ENCODE measurements around the gene RPIA.
"Not testable (repeated sequence)": the region's sequence is repeated elsewhere in the genome, so short reads cannot be mapped to it uniquely, and the experiment has no call there.

The RPIA gene

GRCh38 chr2:88796523-88796922, 105.0 kb downstream of the RPIA start:
- not testable (repeated sequence) for DNase-seq

- DNase-seq: not testable (repeated sequence)
These were observed 105.7 kb downstream of the RPIA start for GRCh38 chr2:88797164-88797563.
